HFFc6 (cell line): ENCODE data around the gene YY1. TPM values are rescaled to one million over a fixed set of nuclear protein-coding genes. Genes with fewer than 3 reads are reported as not detected.

ENCODE experiments used
- DNase-seq: peaks from one replicate; pipeline ENCODE4 v3.0.0-alpha.2; 2018
- H3K27ac Mint-ChIP-seq: 2 replicates; pipeline ENCODE4 v1.8.0; 2020; ENCODE audit warnings: mild to moderate bottlenecking, mixed read lengths
- H3K27me3 Mint-ChIP-seq: 2 replicates; pipeline ENCODE4 v1.8.0; 2021; ENCODE audit warnings: mild to moderate bottlenecking, moderate library complexity, mixed read lengths; ENCODE audit not compliant: insufficient read depth
- H3K36me3 Mint-ChIP-seq: 2 replicates; pipeline ENCODE4 v1.8.0; 2021; ENCODE audit warnings: low read depth, mixed read lengths
- H3K4me1 Mint-ChIP-seq: 2 replicates; pipeline ENCODE4 v1.8.0; 2020; ENCODE audit warnings: low read depth, mixed read lengths
- H3K4me3 Mint-ChIP-seq: 2 replicates; pipeline ENCODE4 v1.8.0; 2020; ENCODE audit warnings: mild to moderate bottlenecking, moderate library complexity, mixed read lengths
- H3K9me3 Mint-ChIP-seq: 2 replicates; pipeline ENCODE4 v1.8.0; 2020; ENCODE audit warnings: mild to moderate bottlenecking, mixed read lengths
- CTCF ChIP-seq: fragments of 200-600 bp; sonication (generic); IDR thresholded peaks from 2 replicates; pipeline ENCODE4 v1.5.0; 2021; ENCODE audit warnings: antibody characterized with exemption, mild to moderate bottlenecking
- total RNA-seq, 6 experiments: library from RNA; stranded (reverse); fragmentation: NEBNext Ultra II Directional; extraction: Animal tissue kit (Norgen Biotek cat#: 25700); gene quantifications; 2 replicates in 1 of 6; 3 replicates in 5 of 6; pipeline ENCODE4 v1.2.3, GENCODE V29; 2021

YY1 gene
- total RNA-seq, 6 experiments from 2014 or later: 57.0 to 70.8 (median 68.1) TPM

- DNase-seq: no peak
- TF ChIP-seq CTCF: no peak
- no peaks in the 10 kb centered on the region for H3K9me3 Mint-ChIP-seq
- peaks cover 23% of the 10 kb centered on the region for H3K36me3 Mint-ChIP-seq
- H3K4me1 Mint-ChIP-seq: peaks cover 40% of the 10 kb centered on the region
- H3K4me3 Mint-ChIP-seq: peak overlapping the region; percentile 73
- H3K27ac Mint-ChIP-seq: peak overlapping the region; percentile 38; the same call in 1 of the 2 replicates
- no peaks in the 10 kb centered on the region; the same call in none of the 2 replicates for H3K27me3 Mint-ChIP-seq
Measured at GRCh38 chr14:100243020-100243419, 4.1 kb downstream of the YY1 start.

- Mint-ChIP-seq H3K27me3 (no peaks in the 10 kb centered on the region; the same call in 1 of the 2 replicates), H3K36me3 (peaks cover 12% of the 10 kb centered on the region), H3K4me3 (no peak overlapping the region), H3K4me1 (peaks cover 36% of the 10 kb centered on the region), H3K9me3 (no peaks in the 10 kb centered on the region), H3K27ac (peak overlapping the region; percentile 42; the same call in 1 of the 2 replicates)
- peak; percentile 83 for TF ChIP-seq CTCF
- DNase-seq: peak; percentile 53
Measured at GRCh38 chr14:100246809-100247428, 8.0 kb downstream of the YY1 start.

- DNase-seq: no peak
- H3K4me1 Mint-ChIP-seq: peaks cover 26% of the 10 kb centered on the region; the same call in 1 of the 2 replicates
- H3K27ac Mint-ChIP-seq: no peak overlapping the region
- no peaks in the 10 kb centered on the region for H3K36me3 Mint-ChIP-seq
- H3K27me3 Mint-ChIP-seq: no peaks in the 10 kb centered on the region
- no peak overlapping the region for H3K4me3 Mint-ChIP-seq
- TF ChIP-seq CTCF: no peak
- H3K9me3 Mint-ChIP-seq: no peaks in the 10 kb centered on the region
Measured at GRCh38 chr14:100250732-100251465, 12.0 kb downstream of the YY1 start.

GRCh38 chr14:100252684-100253083, 13.7 kb downstream of the YY1 start:
- Mint-ChIP-seq H3K4me1 (peaks cover 17% of the 10 kb centered on the region; the same call in 1 of the 2 replicates), H3K27me3 (no peaks in the 10 kb centered on the region), H3K4me3 (no peak overlapping the region), H3K27ac (no peak overlapping the region), H3K36me3 (no peaks in the 10 kb centered on the region), H3K9me3 (no peaks in the 10 kb centered on the region)
- DNase-seq: no peak
- TF ChIP-seq CTCF: no peak

GRCh38 chr14:100256339-100256895, 17.5 kb downstream of the YY1 start:
- no peak overlapping the region for H3K27ac Mint-ChIP-seq

More at GRCh38 chr14:100256339-100256895, 17.5 kb downstream of the YY1 start:
- TF ChIP-seq CTCF: no peak
- Mint-ChIP-seq H3K36me3 (no peaks in the 10 kb centered on the region), H3K4me1 (peaks cover 13% of the 10 kb centered on the region), H3K4me3 (no peak overlapping the region), H3K27me3 (no peaks in the 10 kb centered on the region), H3K9me3 (no peaks in the 10 kb centered on the region)
- DNase-seq: no peak
